Adrenal gland (tissue), 5 donors: ENCODE data around the gene ZNF543.

Experiments
- POLR2A ChIP-seq, 2 donors: fragments of 450-650 bp; IDR thresholded peaks; one replicate each; pipeline ENCODE4 v1.6.1; 2017; ENCODE audit warnings: antibody characterized with exemption in 2 of 2, mild to moderate bottlenecking in 2 of 2, moderate library complexity in 1 of 2
- TF ChIP-seq, protein P1 (sequence below), 6 experiments: fragments of 450-650 bp in 4 of 6; fragments of 200-600 bp in 2 of 6; sonication (generic) in 1 of 6; IDR thresholded peaks; 1 replicate in 5 of 6; 2 replicates in 1 of 6; pipeline versions ENCODE4 v1.5.1 to v1.8.0; 2016 to 2021; ENCODE audit warnings: antibody characterized with exemption in 6 of 6, mild to moderate bottlenecking in 2 of 6, moderate library complexity in 1 of 6
- donor health status: DM: no; HTN: no; CAD: no.

DNA sequence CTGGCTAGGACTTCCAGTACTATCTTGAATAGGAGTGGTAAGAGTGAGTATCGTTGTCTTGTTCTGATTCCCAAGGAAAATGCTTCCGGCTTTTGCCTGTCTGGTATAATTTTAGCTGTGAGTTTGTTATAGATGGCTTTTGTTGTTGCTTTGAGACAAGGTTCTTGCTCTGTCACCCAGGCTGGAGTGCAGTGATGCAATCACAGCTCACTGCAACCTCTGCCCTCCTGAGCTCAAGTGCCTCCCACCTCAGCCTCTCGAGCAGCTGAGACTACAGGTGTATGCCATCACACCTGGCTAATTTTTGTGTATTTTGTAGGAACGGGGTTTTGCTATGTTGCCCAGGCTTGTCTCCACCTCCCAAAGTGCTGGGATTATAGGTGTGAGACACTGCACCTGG, 6.1 kb upstream of the ZNF543 start:
- no peak for TF ChIP-seq POLR2A (IDR thresholded peaks at IDR 0.05)
- TF ChIP-seq, protein P1, sequence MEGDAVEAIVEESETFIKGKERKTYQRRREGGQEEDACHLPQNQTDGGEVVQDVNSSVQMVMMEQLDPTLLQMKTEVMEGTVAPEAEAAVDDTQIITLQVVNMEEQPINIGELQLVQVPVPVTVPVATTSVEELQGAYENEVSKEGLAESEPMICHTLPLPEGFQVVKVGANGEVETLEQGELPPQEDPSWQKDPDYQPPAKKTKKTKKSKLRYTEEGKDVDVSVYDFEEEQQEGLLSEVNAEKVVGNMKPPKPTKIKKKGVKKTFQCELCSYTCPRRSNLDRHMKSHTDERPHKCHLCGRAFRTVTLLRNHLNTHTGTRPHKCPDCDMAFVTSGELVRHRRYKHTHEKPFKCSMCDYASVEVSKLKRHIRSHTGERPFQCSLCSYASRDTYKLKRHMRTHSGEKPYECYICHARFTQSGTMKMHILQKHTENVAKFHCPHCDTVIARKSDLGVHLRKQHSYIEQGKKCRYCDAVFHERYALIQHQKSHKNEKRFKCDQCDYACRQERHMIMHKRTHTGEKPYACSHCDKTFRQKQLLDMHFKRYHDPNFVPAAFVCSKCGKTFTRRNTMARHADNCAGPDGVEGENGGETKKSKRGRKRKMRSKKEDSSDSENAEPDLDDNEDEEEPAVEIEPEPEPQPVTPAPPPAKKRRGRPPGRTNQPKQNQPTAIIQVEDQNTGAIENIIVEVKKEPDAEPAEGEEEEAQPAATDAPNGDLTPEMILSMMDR (IDR thresholded peaks at IDR 0.05), result no peak
